Activated B cell treated with CpG ODN at 0.5 μM for 24 hours (primary cell): ENCODE measurements around the gene ADAM12. TPM values are rescaled to one million over a fixed set of nuclear protein-coding genes. Genes with fewer than 3 reads are reported as not detected.

Experiments
- ATAC-seq: fragments of 200-7000 bp; cut with Tn5 transposase; one replicate; pipeline ENCODE4 v1.10.0; 2021; ENCODE audit warnings: low read depth, mild to moderate bottlenecking, moderate library complexity
- CTCF ChIA-PET: fragments of 350-600 bp; sonication (Branson Sonifier 250); formaldehyde crosslinking; loops from one replicate; lab custom pipeline; 2021; ENCODE audit warnings: antibody characterized with exemption; lab: Charles Lee
- POLR2A ChIA-PET: fragments of 350-600 bp; sonication (Branson Sonifier 250); formaldehyde crosslinking; loops from one replicate; lab custom pipeline; 2021; ENCODE audit warnings: antibody characterized with exemption; lab: Charles Lee
- DNase-seq: peaks from one replicate; pipeline ENCODE4 v3.0.0; 2022
- H3K27ac Mint-ChIP-seq: one replicate; pipeline ENCODE4 v1.8.0; 2020; ENCODE audit warnings: mixed read lengths
- H3K27me3 Mint-ChIP-seq: one replicate; pipeline ENCODE4 v1.8.0; 2021; ENCODE audit warnings: mixed read lengths
- H3K36me3 Mint-ChIP-seq: one replicate; pipeline ENCODE4 v1.8.0; 2021; ENCODE audit warnings: low read depth, mixed read lengths
- H3K4me1 Mint-ChIP-seq: one replicate; pipeline ENCODE4 v1.8.0; 2021; ENCODE audit warnings: mixed read lengths
- H3K4me3 Mint-ChIP-seq: one replicate; pipeline ENCODE4 v1.8.0; 2020; ENCODE audit warnings: mild to moderate bottlenecking, mixed read lengths
- H3K9me3 Mint-ChIP-seq: one replicate; pipeline ENCODE4 v1.8.0; 2020; ENCODE audit warnings: mixed read lengths
- intact Hi-C: fragments of 100-400 bp; cut with micrococcal nuclease; formaldehyde crosslinking; loops from one replicate; pipeline ENCODE4 v1.15.1; 2024
- total RNA-seq: library from RNA; stranded (reverse); gene quantifications from 2 replicates; pipeline ENCODE4 v1.2.3, GENCODE V29; 2022
- TF ChIP-seq, protein P1 (sequence below): fragments of 200-600 bp; IDR thresholded peaks from one replicate; pipeline ENCODE4 v1.8.0; 2022; ENCODE audit warnings: antibody characterized with exemption, mild to moderate bottlenecking

Gene ADAM12
- total RNA-seq, 1 donor from 2014 or later: 0.84 TPM

DNA sequence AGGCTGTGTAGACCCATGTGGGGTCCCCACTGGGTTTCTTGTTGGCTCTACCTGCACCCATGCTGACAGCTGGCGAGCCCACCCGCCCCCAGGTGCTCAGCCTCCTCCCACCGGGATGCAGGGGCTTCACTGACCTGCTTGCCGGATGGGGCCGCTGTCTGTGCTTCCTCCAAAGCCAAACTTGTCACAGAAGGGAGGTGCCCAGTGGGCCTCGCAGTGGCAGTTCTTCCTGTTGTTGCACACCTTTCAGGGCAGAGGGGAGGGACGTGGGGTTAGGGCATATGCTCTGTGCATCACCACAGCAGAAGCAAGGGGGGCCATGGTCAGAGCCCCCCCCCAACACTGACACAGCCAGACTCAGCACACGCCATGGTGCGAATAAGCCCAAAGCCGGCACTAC lies 345.4 kb downstream of the ADAM12 start:
- H3K27me3 Mint-ChIP-seq: no peaks in the 10 kb centered on the region
- intact Hi-C loops: loop anchor here (1.0 to 10.0 kb wide), 6 partner anchors 9 to 1328 kb away; partner anchors contain the start of genes BCCIP, EDRF1, FANK1 and UROS
- POLR2A ChIA-PET: interaction anchor here (0.6 kb wide), 1 partner anchor 39 kb away, joined by 10 read pairs; no protein-coding TSS in a partner anchor
- ATAC-seq: no peak
- TF ChIP-seq, protein P1, sequence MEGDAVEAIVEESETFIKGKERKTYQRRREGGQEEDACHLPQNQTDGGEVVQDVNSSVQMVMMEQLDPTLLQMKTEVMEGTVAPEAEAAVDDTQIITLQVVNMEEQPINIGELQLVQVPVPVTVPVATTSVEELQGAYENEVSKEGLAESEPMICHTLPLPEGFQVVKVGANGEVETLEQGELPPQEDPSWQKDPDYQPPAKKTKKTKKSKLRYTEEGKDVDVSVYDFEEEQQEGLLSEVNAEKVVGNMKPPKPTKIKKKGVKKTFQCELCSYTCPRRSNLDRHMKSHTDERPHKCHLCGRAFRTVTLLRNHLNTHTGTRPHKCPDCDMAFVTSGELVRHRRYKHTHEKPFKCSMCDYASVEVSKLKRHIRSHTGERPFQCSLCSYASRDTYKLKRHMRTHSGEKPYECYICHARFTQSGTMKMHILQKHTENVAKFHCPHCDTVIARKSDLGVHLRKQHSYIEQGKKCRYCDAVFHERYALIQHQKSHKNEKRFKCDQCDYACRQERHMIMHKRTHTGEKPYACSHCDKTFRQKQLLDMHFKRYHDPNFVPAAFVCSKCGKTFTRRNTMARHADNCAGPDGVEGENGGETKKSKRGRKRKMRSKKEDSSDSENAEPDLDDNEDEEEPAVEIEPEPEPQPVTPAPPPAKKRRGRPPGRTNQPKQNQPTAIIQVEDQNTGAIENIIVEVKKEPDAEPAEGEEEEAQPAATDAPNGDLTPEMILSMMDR: no peak
- no peaks in the 10 kb centered on the region for H3K36me3 Mint-ChIP-seq
- H3K9me3 Mint-ChIP-seq: no peaks in the 10 kb centered on the region
- DNase-seq: no peak
- H3K4me1 Mint-ChIP-seq: peaks cover 58% of the 10 kb centered on the region
- peak overlapping the region; percentile 78 for H3K4me3 Mint-ChIP-seq
- H3K27ac Mint-ChIP-seq: peak overlapping the region; percentile 100
- CTCF ChIA-PET: no interaction called here

DNA sequence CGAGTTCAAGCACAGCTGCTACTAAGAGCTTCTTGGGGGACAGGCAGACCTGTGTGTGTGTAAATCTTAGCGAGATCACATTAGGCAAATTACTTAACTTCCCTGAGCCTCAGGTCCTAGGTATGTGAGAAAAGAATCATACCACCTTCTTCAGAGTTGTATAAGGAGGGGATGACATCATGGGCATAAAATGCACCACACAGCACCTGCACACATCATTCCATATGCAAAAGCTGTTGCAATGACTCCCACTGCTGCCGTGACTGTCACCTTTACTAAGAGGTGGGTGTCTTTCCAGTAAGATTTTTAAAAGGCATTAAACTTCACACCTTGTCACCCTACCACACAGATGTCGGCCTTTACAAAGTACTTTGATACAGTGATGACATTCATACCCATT lies 345.9 kb downstream of the ADAM12 start:
- Mint-ChIP-seq H3K4me3 (peak overlapping the region; percentile 78), H3K4me1 (peaks cover 63% of the 10 kb centered on the region), H3K9me3 (no peaks in the 10 kb centered on the region), H3K27me3 (no peaks in the 10 kb centered on the region), H3K27ac (peak overlapping the region; percentile 100), H3K36me3 (no peaks in the 10 kb centered on the region)
- DNase-seq (no peak), ATAC-seq (peak; percentile 6)
- TF ChIP-seq, protein P1: no peak
- ChIA-PET CTCF (interaction anchor here (1.0 kb wide), 1 partner anchor 60 kb away, joined by 7 read pairs; no protein-coding TSS in a partner anchor), POLR2A (interaction anchor here (1.0 to 1.5 kb wide), 5 partner anchors 16 to 219 kb away, joined by 4 to 8 read pairs (median 4); partner anchors contain the start of genes BCCIP and UROS)
- intact Hi-C loops: loop anchor here (1.0 to 10.0 kb wide), 6 partner anchors 10 to 1328 kb away; partner anchors contain the start of genes BCCIP, EDRF1, FANK1 and UROS

DNA sequence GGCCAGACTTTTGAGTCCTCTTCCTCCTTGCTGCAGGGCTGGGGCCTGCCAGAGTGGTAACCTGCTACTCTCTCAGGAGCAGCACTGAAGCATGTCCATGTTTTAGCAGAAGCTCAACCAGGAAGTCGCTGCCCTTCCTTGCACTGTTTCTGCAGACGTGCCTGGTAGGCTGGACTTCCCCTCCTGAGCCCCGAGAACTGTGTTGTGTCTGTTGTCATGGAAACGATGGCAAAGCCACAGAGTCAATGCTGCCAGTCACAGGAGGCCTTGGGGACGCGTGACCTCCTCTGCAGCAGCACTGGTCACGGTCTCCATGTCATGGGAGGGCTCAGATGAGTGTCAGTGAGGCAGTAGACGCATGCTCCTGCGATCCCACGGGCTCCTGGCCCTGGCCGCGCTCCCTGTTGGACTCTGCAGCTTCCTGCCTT lies 346.5 kb downstream of the ADAM12 start:
- peak; percentile 82 for DNase-seq
- TF ChIP-seq, protein P1: no peak
- H3K27ac Mint-ChIP-seq: peak overlapping the region; percentile 100
- peak; percentile 89 for ATAC-seq
- no peaks in the 10 kb centered on the region for H3K36me3 Mint-ChIP-seq
- POLR2A ChIA-PET: interaction anchor here (0.6 to 1.5 kb wide), 6 partner anchors 15 to 1625 kb away, joined by 4 to 8 read pairs (median 5); partner anchors contain the start of genes BCCIP and UROS
- no peaks in the 10 kb centered on the region for H3K27me3 Mint-ChIP-seq
- peak overlapping the region; percentile 78 for H3K4me3 Mint-ChIP-seq
- CTCF ChIA-PET: interaction anchor here (1.0 kb wide), 1 partner anchor 59 kb away, joined by 7 read pairs; no protein-coding TSS in a partner anchor
- intact Hi-C loops: loop anchor here (1.0 to 10.0 kb wide), 11 partner anchors 10 to 1327 kb away; partner anchors contain the start of genes BCCIP, EDRF1, FANK1 and UROS
- H3K4me1 Mint-ChIP-seq: peaks cover 69% of the 10 kb centered on the region
- H3K9me3 Mint-ChIP-seq: no peaks in the 10 kb centered on the region

DNA sequence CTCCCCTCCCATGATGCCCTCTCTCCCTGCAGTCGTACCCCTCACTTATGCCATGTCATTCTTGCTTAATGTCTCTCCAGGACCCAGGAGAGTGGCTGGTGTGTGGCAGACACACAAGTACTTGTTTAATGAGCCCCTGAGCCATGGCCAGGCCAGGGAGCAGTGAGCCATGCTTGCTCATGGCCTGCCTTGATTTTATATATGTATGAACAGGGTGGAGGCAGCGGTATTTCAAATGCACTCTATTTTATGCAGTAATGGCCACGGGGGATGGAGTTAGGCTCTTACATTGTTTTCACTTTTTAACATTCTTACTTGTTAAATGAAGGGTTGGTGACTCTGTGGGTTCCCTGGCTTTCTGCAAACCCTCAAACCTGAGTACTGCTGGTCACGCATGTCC lies 347.2 kb downstream of the ADAM12 start:
- no peaks in the 10 kb centered on the region for H3K27me3 Mint-ChIP-seq
- CTCF ChIA-PET: interaction anchor here (1.0 kb wide), 1 partner anchor 59 kb away, joined by 7 read pairs; no protein-coding TSS in a partner anchor
- no peaks in the 10 kb centered on the region for H3K36me3 Mint-ChIP-seq
- peak overlapping the region; percentile 100 for H3K27ac Mint-ChIP-seq
- ATAC-seq (no peak), DNase-seq (no peak)
- intact Hi-C loops: loop anchor here (1.0 to 10.0 kb wide), 7 partner anchors 14 to 1326 kb away; partner anchors contain the start of genes BCCIP and UROS
- POLR2A ChIA-PET: interaction anchor here (0.6 to 1.5 kb wide), 6 partner anchors 14 to 1624 kb away, joined by 4 to 8 read pairs (median 5); partner anchors contain the start of genes BCCIP and UROS
- H3K4me3 Mint-ChIP-seq: peak overlapping the region; percentile 25
- H3K9me3 Mint-ChIP-seq: no peaks in the 10 kb centered on the region
- TF ChIP-seq, protein P1: no peak
- peaks cover 76% of the 10 kb centered on the region for H3K4me1 Mint-ChIP-seq

DNA sequence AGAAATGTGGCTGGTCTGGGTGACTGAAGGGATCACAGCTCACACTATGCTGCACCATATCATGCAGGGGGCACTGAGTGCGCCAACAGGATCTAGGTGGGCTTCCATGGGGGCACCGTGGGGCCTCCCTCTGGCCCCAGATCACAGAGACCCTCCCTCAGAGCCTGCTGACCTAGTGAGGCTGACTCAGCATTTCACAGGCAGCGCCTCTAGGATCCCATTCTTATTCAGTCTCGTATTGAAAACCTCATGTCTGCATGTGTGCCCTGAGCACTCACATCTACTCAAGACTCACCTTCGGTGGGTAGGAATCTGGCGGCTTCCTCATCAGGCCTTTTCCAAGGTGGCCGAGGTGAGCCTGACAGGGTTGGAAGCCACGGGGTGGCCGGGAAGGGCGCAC lies 350.3 kb downstream of the ADAM12 start:
- ATAC-seq: no peak
- CTCF ChIA-PET: interaction anchor here (0.9 to 1.0 kb wide), 2 partner anchors 53 to 60 kb away, joined by 3 to 4 read pairs; no protein-coding TSS in a partner anchor
- peaks cover 74% of the 10 kb centered on the region for H3K4me1 Mint-ChIP-seq

More for the DNA sequence above, 350.3 kb downstream of the ADAM12 start:
- DNase-seq: no peak
- Mint-ChIP-seq H3K9me3 (peaks cover 6% of the 10 kb centered on the region), H3K4me3 (peak overlapping the region; percentile 46), H3K27ac (peak overlapping the region; percentile 100), H3K36me3 (peaks cover 2% of the 10 kb centered on the region), H3K27me3 (no peaks in the 10 kb centered on the region)
- TF ChIP-seq, protein P1: no peak
- intact Hi-C loops: no loop called here
- POLR2A ChIA-PET: interaction anchor here (0.7 to 1.1 kb wide), 2 partner anchors 21 to 63 kb away, joined by 6 to 10 read pairs; no protein-coding TSS in a partner anchor
